ENCODE data around the gene TPSB2. TPM values are rescaled to one million over a fixed set of nuclear protein-coding genes. Genes with fewer than 3 reads are reported as not detected.
A peak's percentile ranks its signal among the peaks of the same experiment; 100 is the strongest.

The TPSB2 gene
- total RNA-seq, 4 donors from 2014 or later = 27.8 to 142 (median 91.8) TPM

- 73 to 75% methylated on average over 3 to 8 of the region's 40 CpGs for WGBS, 2 donors (ENCODE audit: low coverage in 1 of 2)
- H3K36me3 ChIP-seq = peaks cover 0 to 50% of the 10 kb centered on the region in 2 donors
- no peak overlapping the region for H3K4me3 ChIP-seq
- H3K4me1 ChIP-seq = peaks cover 0 to 29% (median 0%) of the 10 kb centered on the region in 3 donors
- H3K27me3 ChIP-seq = no peaks in the 10 kb centered on the region
- ATAC-seq = no peak
- TF ChIP-seq POLR2AphosphoS5 (IDR thresholded peaks at IDR 0.05) (no peak), EP300 (IDR thresholded peaks at IDR 0.05) (no peak), POLR2A (IDR thresholded peaks at IDR 0.05) (no peak)
- TF ChIP-seq, protein P1, sequence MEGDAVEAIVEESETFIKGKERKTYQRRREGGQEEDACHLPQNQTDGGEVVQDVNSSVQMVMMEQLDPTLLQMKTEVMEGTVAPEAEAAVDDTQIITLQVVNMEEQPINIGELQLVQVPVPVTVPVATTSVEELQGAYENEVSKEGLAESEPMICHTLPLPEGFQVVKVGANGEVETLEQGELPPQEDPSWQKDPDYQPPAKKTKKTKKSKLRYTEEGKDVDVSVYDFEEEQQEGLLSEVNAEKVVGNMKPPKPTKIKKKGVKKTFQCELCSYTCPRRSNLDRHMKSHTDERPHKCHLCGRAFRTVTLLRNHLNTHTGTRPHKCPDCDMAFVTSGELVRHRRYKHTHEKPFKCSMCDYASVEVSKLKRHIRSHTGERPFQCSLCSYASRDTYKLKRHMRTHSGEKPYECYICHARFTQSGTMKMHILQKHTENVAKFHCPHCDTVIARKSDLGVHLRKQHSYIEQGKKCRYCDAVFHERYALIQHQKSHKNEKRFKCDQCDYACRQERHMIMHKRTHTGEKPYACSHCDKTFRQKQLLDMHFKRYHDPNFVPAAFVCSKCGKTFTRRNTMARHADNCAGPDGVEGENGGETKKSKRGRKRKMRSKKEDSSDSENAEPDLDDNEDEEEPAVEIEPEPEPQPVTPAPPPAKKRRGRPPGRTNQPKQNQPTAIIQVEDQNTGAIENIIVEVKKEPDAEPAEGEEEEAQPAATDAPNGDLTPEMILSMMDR (IDR thresholded peaks at IDR 0.05) = no peak
- H3K27ac ChIP-seq = peak overlapping the region in 3 of 4 donors; percentile 25 to 43 (median 43)
- H3K9me3 ChIP-seq = no peaks in the 10 kb centered on the region
These were observed 8.1 kb downstream of the TPSB2 start for GRCh38 chr16:1221628-1222552.

- Histone ChIP-seq H3K4me1 (peaks cover 0 to 23% (median 0%) of the 10 kb centered on the region in 3 donors), H3K27me3 (no peaks in the 10 kb centered on the region), H3K36me3 (peaks cover 0 to 58% of the 10 kb centered on the region in 2 donors), H3K4me3 (no peak overlapping the region), H3K9me3 (no peaks in the 10 kb centered on the region), H3K27ac (peak overlapping the region in 3 of 4 donors; percentile 1 to 43 (median 41))
- TF ChIP-seq, protein P1 (IDR thresholded peaks at IDR 0.05) = no peak
- TF ChIP-seq EP300 (IDR thresholded peaks at IDR 0.05) (no peak), POLR2A (IDR thresholded peaks at IDR 0.05) (no peak), POLR2AphosphoS5 (IDR thresholded peaks at IDR 0.05) (no peak)
- no peak for ATAC-seq
- 87 to 90% methylated on average over 2 to 6 of the region's 48 CpGs for WGBS, 2 donors (ENCODE audit: low coverage in 1 of 2)
These were observed 8.9 kb downstream of the TPSB2 start for GRCh38 chr16:1220841-1221627.

DNA sequence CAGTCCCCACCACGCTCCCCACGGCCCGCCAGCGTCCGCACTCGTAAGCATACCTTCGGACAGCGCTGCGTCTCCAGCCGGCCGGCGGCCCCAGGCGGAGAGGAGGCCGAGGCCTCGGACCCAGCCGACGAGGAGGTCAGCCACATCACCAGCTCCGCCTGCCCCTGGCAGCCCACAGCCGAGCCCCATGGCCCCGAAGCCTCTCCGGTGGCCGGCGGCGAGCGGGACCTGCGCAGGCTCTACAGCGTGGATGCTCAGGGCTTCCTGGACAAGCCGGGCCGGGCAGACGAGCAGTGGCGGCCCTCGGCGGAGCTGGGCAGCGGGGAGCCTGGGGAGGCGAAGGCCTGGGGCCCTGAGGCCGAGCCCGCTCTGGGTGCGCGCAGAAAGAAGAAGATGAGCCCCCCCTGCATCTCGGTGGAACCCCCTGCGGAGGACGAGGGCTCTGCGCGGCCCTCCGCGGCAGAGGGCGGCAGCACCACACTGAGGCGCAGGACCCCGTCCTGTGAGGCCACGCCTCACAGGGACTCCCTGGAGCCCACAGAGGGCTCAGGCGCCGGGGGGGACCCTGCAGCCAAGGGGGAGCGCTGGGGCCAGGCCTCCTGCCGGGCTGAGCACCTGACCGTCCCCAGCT, 9.8 kb downstream of the TPSB2 start:
- peak overlapping the region in 1 of 4 donors; percentile 1 for H3K27ac ChIP-seq
- H3K9me3 ChIP-seq = no peaks in the 10 kb centered on the region
- no peak overlapping the region for H3K4me3 ChIP-seq
- peaks cover 0 to 15% (median 0%) of the 10 kb centered on the region in 3 donors for H3K4me1 ChIP-seq
- no peaks in the 10 kb centered on the region for H3K27me3 ChIP-seq
- ATAC-seq = no peak
- TF ChIP-seq, protein P1 (IDR thresholded peaks at IDR 0.05) = no peak
- TF ChIP-seq POLR2A (IDR thresholded peaks at IDR 0.05) (no peak), EP300 (IDR thresholded peaks at IDR 0.05) (no peak)
- no CpG with 5 or more reads among the region's 55 CpGs for WGBS, 2 donors (ENCODE audit: low coverage in 1 of 2)
- H3K36me3 ChIP-seq = peaks cover 0 to 66% of the 10 kb centered on the region in 2 donors

GRCh38 chr16:1218930-1219611, 10.9 kb downstream of the TPSB2 start:
- Histone ChIP-seq H3K27me3 (no peaks in the 10 kb centered on the region), H3K4me3 (no peak overlapping the region), H3K27ac (no peak overlapping the region), H3K9me3 (no peaks in the 10 kb centered on the region), H3K36me3 (peaks cover 0 to 78% of the 10 kb centered on the region in 2 donors), H3K4me1 (peaks cover 0 to 9% (median 0%) of the 10 kb centered on the region in 3 donors)
- no peak for ATAC-seq
- WGBS, 2 donors (ENCODE audit: low coverage in 1 of 2) = 89% methylated on average over 3 of the region's 24 CpGs; no CpG with 5 or more reads in 1 of the 2 donors
- TF ChIP-seq POLR2AphosphoS5 (IDR thresholded peaks at IDR 0.05) (no peak), EP300 (IDR thresholded peaks at IDR 0.05) (no peak), POLR2A (IDR thresholded peaks at IDR 0.05) (no peak)
- TF ChIP-seq, protein P1 (IDR thresholded peaks at IDR 0.05) = no peak
